ENCODE measurements around the gene HECW1. TPM values are rescaled to one million over a fixed set of nuclear protein-coding genes. Genes with fewer than 3 reads are reported as not detected.

Gene HECW1
- total RNA-seq, 1 experiment from 2014 or later = 0.77 TPM

DNA sequence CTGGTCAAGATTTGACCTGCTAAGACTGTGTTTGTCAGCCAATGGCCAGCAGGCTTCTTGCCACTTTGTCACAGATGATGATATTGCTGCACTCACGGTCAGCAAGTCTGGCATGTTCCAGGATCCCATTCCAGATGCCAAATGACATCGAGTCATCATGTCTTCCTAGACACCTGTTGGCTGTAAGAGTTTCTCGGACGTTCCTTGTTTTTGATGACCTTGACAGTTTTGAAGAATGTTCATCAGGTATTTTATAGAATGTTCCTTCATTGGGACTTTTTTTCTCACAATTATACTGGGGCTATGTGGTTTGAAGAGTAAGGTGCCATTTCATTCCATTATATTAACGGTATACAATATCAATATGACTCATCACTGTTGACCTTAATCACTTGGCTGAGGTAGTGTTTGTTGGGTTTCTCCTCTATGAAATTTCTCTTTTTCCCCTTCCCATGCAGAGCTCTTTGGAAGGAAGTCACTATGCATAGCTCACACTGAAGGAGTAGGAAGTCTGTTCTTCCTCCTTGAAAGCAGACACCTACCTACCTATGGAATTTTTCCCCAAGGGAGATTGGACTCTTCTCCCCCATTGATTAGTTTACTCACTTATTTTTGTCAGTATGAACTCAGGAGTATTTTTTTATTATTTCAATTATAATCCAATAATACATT, 31.6 kb downstream of the HECW1 start:
- Histone ChIP-seq H3K4me1 (ENCODE audit: control insufficient read depth, insufficient read depth, low read length) (no peaks in the 10 kb centered on the region), H3K36me3 (ENCODE audit: control insufficient read depth, insufficient read depth, low read length) (no peaks in the 10 kb centered on the region), H3K9me3 (ENCODE audit: control insufficient read depth, insufficient read depth, low read depth, low read length) (no peaks in the 10 kb centered on the region), H3K4me3 (ENCODE audit: low read depth in 2 of 2, low read length in 2 of 2) (no peak overlapping the region), H3K27ac (ENCODE audit: low read length) (no peak overlapping the region), H3K27me3 (ENCODE audit: control insufficient read depth, insufficient read depth, low read length) (peaks cover 3% of the 10 kb centered on the region; the same call in 1 of the 2 replicates)
- BruUV-seq (replicated peaks) = no TSS peak
- DNase-seq (ENCODE audit: low read depth, low spot score) (no peak), ATAC-seq (no peak)
- ChIA-PET CTCF (interaction anchor here (0.7 kb wide), 1 partner anchor 15 kb away, joined by 3 read pairs; no protein-coding TSS in a partner anchor), POLR2A (no interaction called here)
- intact Hi-C loops (cut with micrococcal nuclease; ENCODE audit: unreplicated experiment) (no loop called here), in situ Hi-C loops (cut with HindIII; ENCODE audit: low pct_unique_long_range_greater_than_20kb, low sequenced_read_pairs) (no loop called here)
- TF ChIP-seq TCF7L2 (IDR thresholded peaks at IDR 0.05; ENCODE audit: low read depth, low read length) (no peak), SIN3A (IDR thresholded peaks at IDR 0.05; ENCODE audit: borderline replicate concordance, insufficient read depth, low read depth, low read length) (no peak), CTCF (IDR thresholded peaks at IDR 0.05) (no peak)
- TF ChIP-seq, protein P1, sequence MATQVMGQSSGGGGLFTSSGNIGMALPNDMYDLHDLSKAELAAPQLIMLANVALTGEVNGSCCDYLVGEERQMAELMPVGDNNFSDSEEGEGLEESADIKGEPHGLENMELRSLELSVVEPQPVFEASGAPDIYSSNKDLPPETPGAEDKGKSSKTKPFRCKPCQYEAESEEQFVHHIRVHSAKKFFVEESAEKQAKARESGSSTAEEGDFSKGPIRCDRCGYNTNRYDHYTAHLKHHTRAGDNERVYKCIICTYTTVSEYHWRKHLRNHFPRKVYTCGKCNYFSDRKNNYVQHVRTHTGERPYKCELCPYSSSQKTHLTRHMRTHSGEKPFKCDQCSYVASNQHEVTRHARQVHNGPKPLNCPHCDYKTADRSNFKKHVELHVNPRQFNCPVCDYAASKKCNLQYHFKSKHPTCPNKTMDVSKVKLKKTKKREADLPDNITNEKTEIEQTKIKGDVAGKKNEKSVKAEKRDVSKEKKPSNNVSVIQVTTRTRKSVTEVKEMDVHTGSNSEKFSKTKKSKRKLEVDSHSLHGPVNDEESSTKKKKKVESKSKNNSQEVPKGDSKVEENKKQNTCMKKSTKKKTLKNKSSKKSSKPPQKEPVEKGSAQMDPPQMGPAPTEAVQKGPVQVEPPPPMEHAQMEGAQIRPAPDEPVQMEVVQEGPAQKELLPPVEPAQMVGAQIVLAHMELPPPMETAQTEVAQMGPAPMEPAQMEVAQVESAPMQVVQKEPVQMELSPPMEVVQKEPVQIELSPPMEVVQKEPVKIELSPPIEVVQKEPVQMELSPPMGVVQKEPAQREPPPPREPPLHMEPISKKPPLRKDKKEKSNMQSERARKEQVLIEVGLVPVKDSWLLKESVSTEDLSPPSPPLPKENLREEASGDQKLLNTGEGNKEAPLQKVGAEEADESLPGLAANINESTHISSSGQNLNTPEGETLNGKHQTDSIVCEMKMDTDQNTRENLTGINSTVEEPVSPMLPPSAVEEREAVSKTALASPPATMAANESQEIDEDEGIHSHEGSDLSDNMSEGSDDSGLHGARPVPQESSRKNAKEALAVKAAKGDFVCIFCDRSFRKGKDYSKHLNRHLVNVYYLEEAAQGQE (IDR thresholded peaks at IDR 0.05; ENCODE audit: insufficient read depth in 1 of 2, low read depth in 2 of 2, low read length in 1 of 2) = no peak

- H3K4me3 ChIP-seq (ENCODE audit: low read depth in 2 of 2, low read length in 2 of 2) = no peak overlapping the region
- peaks cover 3% of the 10 kb centered on the region; the same call in 1 of the 2 replicates for H3K27me3 ChIP-seq (ENCODE audit: control insufficient read depth, insufficient read depth, low read length)
- no peak for ATAC-seq
- ChIA-PET POLR2A (no interaction called here), CTCF (no interaction called here)
- H3K36me3 ChIP-seq (ENCODE audit: control insufficient read depth, insufficient read depth, low read length) = no peaks in the 10 kb centered on the region
- intact Hi-C loops (cut with micrococcal nuclease; ENCODE audit: unreplicated experiment) (no loop called here), in situ Hi-C loops (cut with HindIII; ENCODE audit: low pct_unique_long_range_greater_than_20kb, low sequenced_read_pairs) (no loop called here)
- no peaks in the 10 kb centered on the region for H3K4me1 ChIP-seq (ENCODE audit: control insufficient read depth, insufficient read depth, low read length)
- H3K9me3 ChIP-seq (ENCODE audit: control insufficient read depth, insufficient read depth, low read depth, low read length) = no peaks in the 10 kb centered on the region
- BruUV-seq (replicated peaks) = no TSS peak
- no peak overlapping the region for H3K27ac ChIP-seq (ENCODE audit: low read length)
- TF ChIP-seq POLR2AphosphoS5 (IDR thresholded peaks at IDR 0.05; ENCODE audit: low read depth, low read length) (no peak), TCF7L2 (IDR thresholded peaks at IDR 0.05; ENCODE audit: low read depth, low read length) (no peak), SIN3A (IDR thresholded peaks at IDR 0.05; ENCODE audit: borderline replicate concordance, insufficient read depth, low read depth, low read length) (no peak), CTCF (IDR thresholded peaks at IDR 0.05) (no peak)
- TF ChIP-seq, protein P1 (IDR thresholded peaks at IDR 0.05; ENCODE audit: insufficient read depth in 1 of 2, low read depth in 2 of 2, low read length in 1 of 2) = no peak
- DNase-seq (ENCODE audit: low read depth, low spot score) = no peak
Observed at GRCh38 chr7:43148161-43148731, 35.8 kb downstream of the HECW1 start.
